ENCODE measurements around the gene PLEKHG2.

Gene PLEKHG2

DNA sequence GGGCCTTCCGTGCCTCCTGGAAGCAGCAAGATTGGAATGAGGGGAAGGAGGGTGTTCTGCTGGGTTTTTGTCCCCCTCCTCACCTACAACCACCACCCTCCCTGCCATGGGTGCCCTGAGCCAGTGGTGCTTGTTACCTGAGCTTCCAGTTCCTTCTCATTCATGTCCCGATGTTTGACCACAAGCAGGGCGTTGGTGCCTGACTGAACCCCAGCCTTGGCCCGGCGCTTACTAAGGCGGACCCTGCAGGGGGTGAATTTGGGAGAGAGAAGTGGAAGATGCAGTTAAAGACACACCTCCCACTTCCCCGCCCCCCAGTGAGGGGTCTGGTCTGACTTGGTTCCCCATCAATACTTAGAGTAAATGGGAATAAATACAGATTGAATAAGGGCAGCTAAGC, 25.9 kb upstream of the PLEKHG2 start:
- TF ChIP-seq, protein P1, sequence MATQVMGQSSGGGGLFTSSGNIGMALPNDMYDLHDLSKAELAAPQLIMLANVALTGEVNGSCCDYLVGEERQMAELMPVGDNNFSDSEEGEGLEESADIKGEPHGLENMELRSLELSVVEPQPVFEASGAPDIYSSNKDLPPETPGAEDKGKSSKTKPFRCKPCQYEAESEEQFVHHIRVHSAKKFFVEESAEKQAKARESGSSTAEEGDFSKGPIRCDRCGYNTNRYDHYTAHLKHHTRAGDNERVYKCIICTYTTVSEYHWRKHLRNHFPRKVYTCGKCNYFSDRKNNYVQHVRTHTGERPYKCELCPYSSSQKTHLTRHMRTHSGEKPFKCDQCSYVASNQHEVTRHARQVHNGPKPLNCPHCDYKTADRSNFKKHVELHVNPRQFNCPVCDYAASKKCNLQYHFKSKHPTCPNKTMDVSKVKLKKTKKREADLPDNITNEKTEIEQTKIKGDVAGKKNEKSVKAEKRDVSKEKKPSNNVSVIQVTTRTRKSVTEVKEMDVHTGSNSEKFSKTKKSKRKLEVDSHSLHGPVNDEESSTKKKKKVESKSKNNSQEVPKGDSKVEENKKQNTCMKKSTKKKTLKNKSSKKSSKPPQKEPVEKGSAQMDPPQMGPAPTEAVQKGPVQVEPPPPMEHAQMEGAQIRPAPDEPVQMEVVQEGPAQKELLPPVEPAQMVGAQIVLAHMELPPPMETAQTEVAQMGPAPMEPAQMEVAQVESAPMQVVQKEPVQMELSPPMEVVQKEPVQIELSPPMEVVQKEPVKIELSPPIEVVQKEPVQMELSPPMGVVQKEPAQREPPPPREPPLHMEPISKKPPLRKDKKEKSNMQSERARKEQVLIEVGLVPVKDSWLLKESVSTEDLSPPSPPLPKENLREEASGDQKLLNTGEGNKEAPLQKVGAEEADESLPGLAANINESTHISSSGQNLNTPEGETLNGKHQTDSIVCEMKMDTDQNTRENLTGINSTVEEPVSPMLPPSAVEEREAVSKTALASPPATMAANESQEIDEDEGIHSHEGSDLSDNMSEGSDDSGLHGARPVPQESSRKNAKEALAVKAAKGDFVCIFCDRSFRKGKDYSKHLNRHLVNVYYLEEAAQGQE (IDR thresholded peaks at IDR 0.05; ENCODE audit: low read depth): no peak
- TF ChIP-seq YY1 (IDR thresholded peaks at IDR 0.05; ENCODE audit: low read depth) (no peak), TAF1 (IDR thresholded peaks at IDR 0.05; ENCODE audit: low read depth) (no peak), CREB1 (IDR thresholded peaks at IDR 0.05; ENCODE audit: low read depth) (no peak), TEAD4 (IDR thresholded peaks at IDR 0.05) (no peak), EP300 (IDR thresholded peaks at IDR 0.05; ENCODE audit: borderline replicate concordance) (no peak), RAD21 (IDR thresholded peaks at IDR 0.05; ENCODE audit: low read depth) (no peak), EGR1 (IDR thresholded peaks at IDR 0.05) (no peak), CEBPB (IDR thresholded peaks at IDR 0.05) (no peak), ZBTB7A (IDR thresholded peaks at IDR 0.05; ENCODE audit: low read depth) (no peak), FOXM1 (IDR thresholded peaks at IDR 0.05; ENCODE audit: borderline replicate concordance, low read depth) (no peak), NFIC (IDR thresholded peaks at IDR 0.05) (no peak), TCF12 (IDR thresholded peaks at IDR 0.05; ENCODE audit: low read depth) (no peak)
- TF ChIP-seq, protein P2, sequence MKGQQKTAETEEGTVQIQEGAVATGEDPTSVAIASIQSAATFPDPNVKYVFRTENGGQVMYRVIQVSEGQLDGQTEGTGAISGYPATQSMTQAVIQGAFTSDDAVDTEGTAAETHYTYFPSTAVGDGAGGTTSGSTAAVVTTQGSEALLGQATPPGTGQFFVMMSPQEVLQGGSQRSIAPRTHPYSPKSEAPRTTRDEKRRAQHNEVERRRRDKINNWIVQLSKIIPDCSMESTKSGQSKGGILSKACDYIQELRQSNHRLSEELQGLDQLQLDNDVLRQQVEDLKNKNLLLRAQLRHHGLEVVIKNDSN (IDR thresholded peaks at IDR 0.05): no peak
- TF ChIP-seq, protein P3, sequence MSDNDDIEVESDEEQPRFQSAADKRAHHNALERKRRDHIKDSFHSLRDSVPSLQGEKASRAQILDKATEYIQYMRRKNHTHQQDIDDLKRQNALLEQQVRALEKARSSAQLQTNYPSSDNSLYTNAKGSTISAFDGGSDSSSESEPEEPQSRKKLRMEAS (IDR thresholded peaks at IDR 0.05): no peak

DNA sequence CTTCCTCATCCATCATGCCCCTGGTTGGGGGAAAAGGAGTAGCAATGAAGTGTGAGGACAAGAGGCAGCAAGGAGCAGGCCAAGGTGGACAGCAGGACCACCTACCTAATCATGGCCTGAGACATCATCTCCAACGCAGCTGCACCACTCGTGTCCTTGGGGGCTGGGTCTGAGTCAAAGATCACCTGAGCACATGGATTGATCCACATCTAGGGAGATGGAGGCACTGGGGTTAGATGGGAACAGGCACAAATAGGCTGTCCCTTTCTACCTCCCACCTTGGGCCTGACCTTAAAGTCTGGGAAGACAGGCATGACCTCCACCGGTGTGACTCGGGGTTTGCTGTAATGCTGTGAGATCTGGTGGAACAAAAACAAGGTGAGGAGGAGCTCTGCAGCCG, 23.8 kb upstream of the PLEKHG2 start:
- no peak for TF ChIP-seq NFIC (IDR thresholded peaks at IDR 0.05)
- TF ChIP-seq RAD21 (IDR thresholded peaks at IDR 0.05; ENCODE audit: low read depth): no peak
- no peak for TF ChIP-seq EGR1 (IDR thresholded peaks at IDR 0.05)
- no peak for TF ChIP-seq CREB1 (IDR thresholded peaks at IDR 0.05; ENCODE audit: low read depth)
- no peak for TF ChIP-seq TEAD4 (IDR thresholded peaks at IDR 0.05)
- no peak for TF ChIP-seq YY1 (IDR thresholded peaks at IDR 0.05; ENCODE audit: low read depth)
- TF ChIP-seq CEBPB (IDR thresholded peaks at IDR 0.05): no peak
- TF ChIP-seq EP300 (IDR thresholded peaks at IDR 0.05; ENCODE audit: borderline replicate concordance): no peak
- TF ChIP-seq, protein P1 (IDR thresholded peaks at IDR 0.05; ENCODE audit: low read depth): no peak
- TF ChIP-seq, protein P3 (IDR thresholded peaks at IDR 0.05): no peak
- TF ChIP-seq TCF12 (IDR thresholded peaks at IDR 0.05; ENCODE audit: low read depth): no peak
- no peak for TF ChIP-seq ZBTB7A (IDR thresholded peaks at IDR 0.05; ENCODE audit: low read depth)

DNA sequence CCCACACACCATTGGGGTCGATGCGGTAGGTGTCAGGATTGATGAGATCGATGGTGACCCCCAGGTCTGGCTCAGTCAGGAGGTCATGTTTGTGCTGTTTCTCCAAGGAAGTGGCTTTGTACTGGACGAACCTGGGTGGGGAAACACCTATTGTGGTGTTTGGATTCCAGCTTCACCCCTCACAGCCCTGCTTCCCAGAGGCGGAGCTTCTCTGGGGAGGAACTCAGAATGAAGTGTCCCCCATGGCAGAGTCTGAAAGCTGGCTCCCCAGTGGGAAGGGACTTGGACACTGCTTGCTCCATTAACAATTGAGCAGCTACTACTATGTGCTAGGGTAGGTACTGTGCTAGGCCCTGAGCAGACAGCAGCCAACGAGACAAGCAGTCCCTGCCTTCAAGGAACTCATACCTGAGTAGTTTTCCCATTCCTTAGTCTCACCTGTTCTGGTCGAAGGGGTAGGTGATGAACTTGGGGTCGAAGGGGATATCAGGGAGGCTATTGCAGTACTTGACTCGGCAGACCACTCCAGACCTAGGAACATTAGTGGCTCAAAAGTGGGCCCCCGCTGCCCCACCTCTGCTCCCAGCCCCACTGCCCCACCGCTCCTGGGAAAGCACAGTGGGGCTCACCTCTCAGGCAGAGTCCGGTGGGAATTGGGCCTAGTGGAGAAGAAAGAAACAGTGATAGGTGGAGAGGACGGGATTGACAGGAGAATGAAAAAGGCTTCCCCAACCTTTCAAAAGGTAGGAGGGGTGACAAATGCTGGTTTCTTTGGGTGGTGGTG, 22.6 kb upstream of the PLEKHG2 start:
- TF ChIP-seq, protein P3 (IDR thresholded peaks at IDR 0.05): no peak
- TF ChIP-seq EP300 (IDR thresholded peaks at IDR 0.05; ENCODE audit: borderline replicate concordance): no peak
- TF ChIP-seq ZBTB7A (IDR thresholded peaks at IDR 0.05; ENCODE audit: low read depth): no peak
- TF ChIP-seq, protein P2 (IDR thresholded peaks at IDR 0.05): no peak
- no peak for TF ChIP-seq FOXM1 (IDR thresholded peaks at IDR 0.05; ENCODE audit: borderline replicate concordance, low read depth)
- no peak for TF ChIP-seq RAD21 (IDR thresholded peaks at IDR 0.05; ENCODE audit: low read depth)
- no peak for TF ChIP-seq NFIC (IDR thresholded peaks at IDR 0.05)
- TF ChIP-seq TAF1 (IDR thresholded peaks at IDR 0.05; ENCODE audit: low read depth): no peak
- no peak for TF ChIP-seq CREB1 (IDR thresholded peaks at IDR 0.05; ENCODE audit: low read depth)

DNA sequence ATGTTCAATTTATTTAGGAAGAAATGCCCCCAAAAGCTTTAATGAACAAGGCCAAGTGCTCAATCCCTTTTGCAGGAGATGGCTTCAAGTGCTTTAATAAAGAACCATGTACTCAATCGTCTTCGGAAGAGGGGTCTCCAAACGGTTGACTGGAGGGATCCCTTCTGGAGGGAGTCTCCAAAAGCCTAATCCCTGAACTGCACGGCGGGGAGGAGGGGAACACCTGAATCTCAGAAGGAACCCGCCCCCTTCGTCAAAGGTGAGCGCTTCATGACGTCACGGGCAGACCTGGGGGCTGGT, 22.1 kb upstream of the PLEKHG2 start:
- TF ChIP-seq CREB1 (IDR thresholded peaks at IDR 0.05; ENCODE audit: low read depth): peak; percentile 94
- TF ChIP-seq, protein P2 (IDR thresholded peaks at IDR 0.05): peak; percentile 25; the same call in 1 of the 2 replicates
- TF ChIP-seq ZBTB7A (IDR thresholded peaks at IDR 0.05; ENCODE audit: low read depth): no peak
- TF ChIP-seq NFIC (IDR thresholded peaks at IDR 0.05): no peak

DNA sequence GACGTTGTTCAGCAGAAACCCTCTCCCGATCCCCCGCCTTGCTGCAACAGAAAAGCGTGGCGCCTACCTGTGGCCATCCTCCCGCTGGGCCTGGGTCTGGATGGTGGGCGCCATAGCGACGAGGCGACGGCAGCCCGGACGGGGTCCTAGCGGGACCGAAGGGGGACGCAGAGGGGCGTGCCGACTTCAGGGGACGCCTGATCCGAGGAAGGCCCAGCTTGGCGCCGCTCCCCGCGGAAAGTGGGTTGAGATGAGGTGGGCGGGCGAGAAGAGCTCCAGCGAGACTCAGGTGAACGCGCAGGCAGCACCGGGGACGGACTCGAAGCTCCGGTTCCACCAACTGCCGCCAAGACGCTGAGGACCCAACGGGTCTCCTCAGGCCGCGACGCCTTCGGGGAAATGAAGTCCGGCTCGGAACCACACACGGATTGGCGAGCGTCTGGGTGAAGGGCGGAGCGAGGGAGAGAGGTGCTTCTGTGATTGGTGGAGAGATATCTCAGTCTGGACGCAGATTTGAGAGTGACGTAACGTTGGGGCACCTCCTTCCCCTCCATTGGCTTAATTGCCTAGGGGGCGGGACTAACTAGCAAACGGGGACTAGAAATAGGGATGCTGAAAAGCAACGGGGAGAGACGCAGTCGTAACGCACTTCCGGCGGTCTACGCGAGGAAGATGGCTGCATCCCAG, 21.6 kb upstream of the PLEKHG2 start, which contains the start of the genes MED29 and PAF1:
Gene MED29, plus strand, starts transcription at position 628 of the 687 bp plus-strand sequence. Its CDS starts 45 bp downstream, at position 673.
Gene PAF1, minus strand, starts transcription at position 356 of the 687 bp plus-strand sequence. Its CDS starts 242 bp downstream, at position 114.
- peak; percentile 33; the same call in 1 of the 2 replicates for TF ChIP-seq TEAD4 (IDR thresholded peaks at IDR 0.05)
- TF ChIP-seq EP300 (IDR thresholded peaks at IDR 0.05; ENCODE audit: borderline replicate concordance): peak; percentile 27; the same call in 1 of the 2 replicates
- TF ChIP-seq ZBTB7A (IDR thresholded peaks at IDR 0.05; ENCODE audit: low read depth): peak; percentile 91
- TF ChIP-seq, protein P3 (IDR thresholded peaks at IDR 0.05): peak; percentile 47
- peak; percentile 83 for TF ChIP-seq TAF1 (IDR thresholded peaks at IDR 0.05; ENCODE audit: low read depth)
- TF ChIP-seq EGR1 (IDR thresholded peaks at IDR 0.05): 0 out of 2 replicates have a peak, but pooled peaks have one; percentile 22
- peak; percentile 85 for TF ChIP-seq CREB1 (IDR thresholded peaks at IDR 0.05; ENCODE audit: low read depth)
- TF ChIP-seq, protein P1 (IDR thresholded peaks at IDR 0.05; ENCODE audit: low read depth): no peak
- TF ChIP-seq NFIC (IDR thresholded peaks at IDR 0.05): 0 out of 2 replicates have a peak, but pooled peaks have one; percentile 20
- peak; percentile 92 for TF ChIP-seq YY1 (IDR thresholded peaks at IDR 0.05; ENCODE audit: low read depth)
- TF ChIP-seq RAD21 (IDR thresholded peaks at IDR 0.05; ENCODE audit: low read depth): no peak
- peak; percentile 42; the same call in 1 of the 2 replicates for TF ChIP-seq TCF12 (IDR thresholded peaks at IDR 0.05; ENCODE audit: low read depth)
- TF ChIP-seq CEBPB (IDR thresholded peaks at IDR 0.05): 0 out of 2 replicates have a peak, but pooled peaks have one; percentile 47
- TF ChIP-seq, protein P2 (IDR thresholded peaks at IDR 0.05): no peak
